ENCODE data around the gene GNG8.
A peak's percentile ranks its signal among the peaks of the same experiment; 100 is the strongest.
"Not testable (repeated sequence)": the region's sequence is repeated elsewhere in the genome, so short reads cannot be mapped to it uniquely, and the experiment has no call there.

The GNG8 gene

GRCh38 chr19:46644720-46645119, 8.7 kb upstream of the GNG8 start:
- no peak for DNase-seq

GRCh38 chr19:46640656-46641055, 4.7 kb upstream of the GNG8 start:
- DNase-seq: no peak

- peak; percentile 61 for DNase-seq
Observed at GRCh38 chr19:46639358-46640182, 3.6 kb upstream of the GNG8 start.

GRCh38 chr19:46637224-46637623, 1.2 kb upstream of the GNG8 start:
- DNase-seq: no peak

GRCh38 chr19:46634656-46635218, 1.3 kb downstream of the GNG8 start:
- peak; percentile 90 for DNase-seq

GRCh38 chr19:46634045-46634655, 1.9 kb downstream of the GNG8 start:
- peak; percentile 71 for DNase-seq

GRCh38 chr19:46633130-46633529, 2.9 kb downstream of the GNG8 start:
- no peak for DNase-seq

GRCh38 chr19:46631481-46631880, 4.5 kb downstream of the GNG8 start:
- no peak for DNase-seq

- DNase-seq: no peak
Observed at GRCh38 chr19:46630586-46631205, 5.3 kb downstream of the GNG8 start.

- no peak for DNase-seq
Observed at GRCh38 chr19:46629546-46630025, 6.4 kb downstream of the GNG8 start.

- DNase-seq: not testable (repeated sequence)
Observed at GRCh38 chr19:46628970-46629369, 7.0 kb downstream of the GNG8 start.

GRCh38 chr19:46626446-46626845, 9.6 kb downstream of the GNG8 start:
- no peak for DNase-seq

- no peak for DNase-seq
Observed at GRCh38 chr19:46625731-46626130, 10.3 kb downstream of the GNG8 start.

GRCh38 chr19:46624958-46625661, 10.9 kb downstream of the GNG8 start, which contains the start of gene PTGIR:
Gene PTGIR, minus strand, starts transcription at chr19:46625089. Its CDS starts 864 bp downstream, at chr19:46624225.
- no peak for DNase-seq

GRCh38 chr19:46623915-46624502, 12.0 kb downstream of the GNG8 start:
- DNase-seq: no peak

- no peak for DNase-seq
Observed at GRCh38 chr19:46622118-46622446, 13.9 kb downstream of the GNG8 start.

GRCh38 chr19:46621191-46622117, 14.5 kb downstream of the GNG8 start:
- DNase-seq: no peak

- DNase-seq: no peak
Observed at GRCh38 chr19:46620716-46621115, 15.3 kb downstream of the GNG8 start.

GRCh38 chr19:46620267-46620666, 15.7 kb downstream of the GNG8 start:
- DNase-seq: no peak

GRCh38 chr19:46618670-46619231, 17.3 kb downstream of the GNG8 start:
- DNase-seq: peak; percentile 36

GRCh38 chr19:46617601-46618000, 18.4 kb downstream of the GNG8 start:
- DNase-seq: no peak

Measured in NCI-H1105 (cell line).